Measurements from ENCODE around the gene ACY1.
"Not testable (repeated sequence)": the region's sequence is repeated elsewhere in the genome, so short reads cannot be mapped to it uniquely, and the experiment has no call there.

The ACY1 gene

DNA sequence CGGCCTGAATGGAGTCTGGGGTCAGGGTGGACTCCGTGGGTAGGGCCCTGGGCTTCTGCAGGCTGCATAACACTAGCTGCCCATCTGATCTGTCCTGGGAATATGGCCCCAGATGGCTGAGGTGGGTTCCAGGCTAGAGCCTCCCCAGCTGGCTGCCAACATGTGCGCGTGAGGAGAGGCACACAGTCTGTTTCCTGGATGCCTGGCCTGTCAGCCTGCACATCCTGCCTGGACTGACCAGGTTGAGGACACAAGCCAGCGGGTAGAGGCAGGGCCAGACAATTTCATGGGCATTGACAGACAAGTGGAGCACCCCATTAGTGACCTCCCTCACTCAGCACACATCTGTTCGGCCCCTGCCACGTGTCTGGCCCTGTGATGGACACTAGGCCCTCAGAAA, 42.1 kb downstream of the ACY1 start:
- DNase-seq (ENCODE audit: low read depth): no peak

DNA sequence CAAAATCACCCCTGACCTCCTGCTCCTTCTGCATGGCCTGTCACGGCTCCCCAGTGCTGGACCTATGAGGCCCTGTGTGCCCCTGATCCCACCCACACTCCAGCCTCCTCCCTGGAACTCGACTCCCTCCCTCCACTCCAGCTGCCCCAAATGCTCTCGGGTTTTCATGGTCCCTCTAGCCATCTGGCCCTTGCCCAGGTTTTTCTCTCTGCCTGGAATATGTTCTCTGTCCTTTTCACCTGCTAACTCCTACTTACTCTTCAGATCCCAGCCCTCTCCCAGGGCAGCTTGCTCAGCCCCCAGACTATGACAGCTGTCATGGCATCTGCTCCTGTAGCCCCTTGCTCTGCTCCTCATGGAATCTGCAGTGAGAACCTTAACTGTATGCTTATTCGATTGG, 42.7 kb downstream of the ACY1 start:
- no peak for DNase-seq (ENCODE audit: low read depth)

DNA sequence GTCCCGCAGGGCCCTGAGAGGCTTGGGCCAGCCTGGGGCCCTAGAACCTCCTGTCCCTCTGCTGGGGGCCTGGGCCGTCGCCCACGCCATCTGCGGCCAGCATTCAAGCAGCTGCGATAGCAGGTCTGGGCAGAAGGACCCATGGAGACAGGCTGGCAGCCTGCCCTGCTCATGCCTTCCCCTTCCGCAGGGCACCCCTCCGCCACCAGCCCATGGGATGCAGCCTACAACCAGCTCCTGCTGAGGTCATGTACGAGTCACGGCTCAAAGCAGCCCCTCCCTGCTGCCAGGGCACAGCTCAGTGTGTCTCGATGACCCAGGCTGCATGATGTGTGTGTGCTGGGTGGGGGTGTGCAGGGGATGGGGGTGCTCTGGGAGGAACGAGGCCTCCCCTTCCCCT, 45.2 kb downstream of the ACY1 start:
- no peak for DNase-seq (ENCODE audit: low read depth)

DNA sequence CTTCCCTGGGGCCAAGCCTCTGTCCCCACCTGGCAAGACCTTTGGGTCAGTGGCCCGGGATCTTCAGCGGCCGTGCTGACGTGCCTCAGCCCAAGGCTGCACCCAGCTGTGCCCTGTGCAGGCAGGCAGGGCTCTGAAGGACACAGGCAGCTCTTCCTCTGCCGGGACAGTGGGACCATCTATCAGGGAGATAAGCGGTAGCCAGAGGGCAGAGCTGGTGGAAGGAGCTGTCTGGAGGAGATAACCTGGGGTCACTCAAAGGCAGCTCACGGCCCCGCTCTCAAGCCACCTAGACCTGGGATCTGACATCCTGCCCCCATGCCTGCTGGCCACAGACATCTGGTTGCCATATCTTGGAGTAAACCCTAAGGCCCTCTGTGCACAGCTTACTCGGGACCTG, 45.7 kb downstream of the ACY1 start:
- no peak for DNase-seq (ENCODE audit: low read depth)

DNA sequence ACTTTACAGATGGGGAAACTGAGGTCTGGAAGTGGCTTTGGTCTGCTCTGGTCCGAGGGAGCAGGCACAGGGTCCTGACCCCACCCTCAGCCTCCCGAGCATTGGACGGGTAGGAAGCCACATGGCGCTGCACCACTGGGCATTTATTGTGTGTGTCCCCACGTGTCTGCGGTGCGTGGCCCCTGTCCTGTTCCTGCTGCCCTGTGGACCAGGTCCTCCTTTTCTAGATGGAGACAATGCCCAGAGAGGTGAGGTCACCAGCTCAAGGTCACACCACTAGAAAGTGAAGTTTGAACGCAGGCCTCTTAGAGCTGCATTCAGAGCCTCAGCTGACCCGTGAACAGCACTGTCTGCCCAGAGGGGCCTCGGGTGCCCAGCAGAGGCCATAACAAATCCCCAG, 46.2 kb downstream of the ACY1 start:
- no peak for DNase-seq (ENCODE audit: low read depth)

DNA sequence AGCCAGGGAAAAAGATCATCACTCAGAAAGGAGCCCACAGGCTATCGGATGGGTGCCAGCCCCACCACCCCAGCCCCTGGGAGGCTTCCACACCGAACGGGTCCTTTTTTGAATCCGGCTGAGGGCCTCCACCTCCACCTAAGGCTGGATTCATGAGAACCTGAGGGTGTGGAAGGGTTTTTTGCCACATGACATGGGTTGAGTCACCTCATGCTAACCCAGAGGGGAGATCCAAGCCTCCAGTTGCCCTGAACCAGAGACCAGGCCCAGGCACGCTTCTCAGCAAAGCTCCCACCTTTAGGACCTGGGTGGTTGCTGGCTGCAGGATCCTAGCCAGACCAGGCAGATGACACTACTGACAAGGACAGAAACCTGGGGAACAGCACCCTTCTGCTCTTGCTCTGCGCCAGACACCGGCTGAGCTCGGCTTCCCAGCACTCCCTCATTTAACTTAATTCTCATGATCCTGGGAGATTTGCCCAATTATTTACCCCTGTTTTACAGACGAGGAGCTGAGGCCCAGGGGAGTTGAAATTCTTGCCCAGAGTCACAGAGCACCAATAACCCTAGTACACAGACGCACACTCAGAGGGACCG, 47.5 kb downstream of the ACY1 start:
- no peak for DNase-seq (ENCODE audit: low read depth)

DNA sequence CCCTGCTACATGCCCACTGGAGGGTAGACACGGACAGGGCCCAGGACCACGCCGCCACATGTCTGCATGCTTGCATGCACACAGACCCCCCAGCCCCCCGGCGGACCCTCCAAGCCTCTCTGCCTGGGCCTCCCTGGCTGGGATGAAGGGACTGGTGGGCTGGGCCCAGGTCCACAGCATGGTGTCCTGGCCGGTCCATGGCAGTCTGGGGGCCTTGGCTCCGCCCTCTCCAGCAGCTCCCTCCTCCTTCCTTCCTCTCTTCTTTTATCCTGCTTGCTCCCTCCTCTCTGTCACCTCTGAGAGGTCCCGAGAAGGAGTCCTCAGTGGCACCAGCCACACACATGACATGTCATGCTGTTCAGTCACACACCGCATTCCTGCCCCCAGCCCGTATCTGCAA, 48.6 kb downstream of the ACY1 start:
- DNase-seq (ENCODE audit: low read depth): no peak

DNA sequence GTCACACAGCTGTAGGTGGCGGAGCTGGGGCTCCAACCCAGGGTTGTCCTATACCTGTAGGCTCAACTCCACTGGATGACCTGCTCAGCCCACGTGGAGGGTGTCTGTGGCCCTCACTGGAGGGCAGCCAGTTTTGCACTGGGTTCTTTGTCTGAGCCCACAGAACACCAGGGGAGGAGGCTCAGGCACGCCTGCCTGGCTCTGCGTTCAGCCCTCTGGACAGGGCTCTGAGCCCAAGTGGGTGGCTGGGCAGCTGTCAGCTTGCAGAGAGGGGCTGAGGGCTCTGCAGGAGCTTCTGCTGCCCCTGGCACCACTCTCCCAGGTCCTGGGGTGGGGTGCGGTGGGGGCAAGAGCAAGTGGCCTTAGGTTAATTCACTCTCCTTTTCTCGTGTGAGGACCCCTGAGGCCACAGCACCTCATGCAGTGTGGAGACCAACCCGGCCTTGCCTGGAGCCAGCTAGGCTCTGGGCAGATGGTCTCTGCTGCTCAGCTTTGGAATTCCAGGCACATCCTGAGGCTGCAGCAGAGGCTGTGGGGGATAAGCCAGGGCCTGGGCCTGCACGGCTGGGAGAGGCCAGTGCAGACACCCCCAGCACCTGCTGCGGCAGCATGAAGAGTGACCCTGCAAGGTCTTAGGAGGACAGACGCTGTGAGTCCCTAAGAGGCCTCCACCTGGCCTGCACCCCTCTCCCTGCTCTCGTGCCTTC, 49.5 kb downstream of the ACY1 start:
- DNase-seq (ENCODE audit: low read depth): no peak

DNA sequence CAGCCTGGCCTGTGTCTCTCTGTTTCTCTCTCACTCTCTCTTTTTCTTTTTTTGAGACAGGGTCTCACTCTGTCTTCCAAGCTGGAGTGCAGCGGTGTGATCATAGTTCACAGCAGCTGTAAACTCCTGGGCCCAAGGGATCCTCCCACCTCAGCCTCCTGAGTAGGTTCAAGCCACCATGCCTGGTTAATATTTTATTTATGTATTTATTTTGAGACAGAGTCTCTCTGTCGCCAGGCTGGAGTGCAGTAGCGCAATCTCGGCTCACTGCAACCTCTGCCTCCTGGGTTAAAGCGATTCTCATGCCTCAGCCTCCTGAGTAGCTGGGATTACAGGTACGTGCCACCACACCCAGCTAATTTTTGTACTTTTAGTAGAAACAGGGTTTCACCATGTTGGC, 50.4 kb downstream of the ACY1 start:
- DNase-seq (ENCODE audit: low read depth): not testable (repeated sequence)

DNA sequence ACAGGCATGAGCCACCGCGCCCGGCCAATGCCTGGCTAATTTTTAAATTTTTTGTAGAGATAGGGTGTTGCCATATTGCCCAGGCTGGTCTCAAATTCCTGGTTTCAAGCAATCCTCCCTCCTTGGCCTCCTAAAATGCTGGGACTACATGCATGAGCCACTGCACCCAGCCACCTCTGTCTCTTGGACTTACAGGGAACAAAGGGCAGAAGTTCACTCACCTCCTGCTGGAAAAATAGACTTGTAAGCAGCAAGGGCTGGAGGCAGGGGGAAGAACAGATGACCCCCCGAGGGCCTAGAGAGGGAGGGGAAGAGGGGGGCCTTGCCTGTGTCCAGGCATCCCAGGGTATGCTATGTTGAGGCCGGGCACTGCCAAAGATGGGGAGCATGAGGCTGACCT, 50.9 kb downstream of the ACY1 start:
- no peak for DNase-seq (ENCODE audit: low read depth)

DNA sequence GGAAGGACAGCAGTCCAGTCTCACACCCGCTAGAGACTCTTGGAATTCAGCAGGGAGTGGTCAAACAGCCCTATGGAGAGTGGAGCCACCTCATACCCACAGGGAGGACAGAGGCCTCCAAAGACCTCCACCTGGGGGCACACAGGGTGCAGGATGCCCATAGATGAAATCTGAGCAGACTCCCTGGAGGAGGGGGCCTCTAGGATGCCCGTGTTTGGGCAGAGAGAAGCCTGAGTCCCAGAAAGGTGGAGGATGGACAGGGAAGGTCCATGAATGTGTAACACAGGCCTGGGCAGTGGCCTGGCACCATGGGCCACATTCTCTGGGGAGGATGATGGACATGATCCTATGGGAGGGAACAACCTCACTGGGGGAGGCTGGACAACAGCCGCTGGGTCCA, 51.3 kb downstream of the ACY1 start:
- DNase-seq (ENCODE audit: low read depth): no peak

DNA sequence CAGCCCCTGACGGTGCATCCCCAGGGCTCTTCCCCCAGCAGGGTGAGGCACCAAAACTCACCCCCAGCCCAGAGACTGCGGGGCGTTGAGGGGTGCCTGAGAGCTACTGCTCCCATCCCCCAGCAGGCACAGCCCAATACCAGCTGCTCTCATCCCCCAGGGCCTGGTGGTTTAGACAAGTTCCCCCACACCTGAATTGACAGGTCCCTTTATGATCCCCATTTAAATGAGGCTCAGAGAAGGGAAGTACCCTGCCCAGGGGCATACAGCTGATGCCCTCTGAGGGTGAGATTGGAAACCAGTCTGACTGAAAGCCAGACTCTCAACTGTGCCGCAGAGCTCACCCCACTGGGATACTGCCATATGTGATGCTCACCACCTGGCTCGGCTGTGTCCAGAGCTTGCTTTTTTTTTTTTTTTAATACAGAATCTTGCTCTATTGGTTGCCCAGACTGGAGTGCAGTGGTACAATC, 52.9 kb downstream of the ACY1 start:
- DNase-seq (ENCODE audit: low read depth): no peak

DNA sequence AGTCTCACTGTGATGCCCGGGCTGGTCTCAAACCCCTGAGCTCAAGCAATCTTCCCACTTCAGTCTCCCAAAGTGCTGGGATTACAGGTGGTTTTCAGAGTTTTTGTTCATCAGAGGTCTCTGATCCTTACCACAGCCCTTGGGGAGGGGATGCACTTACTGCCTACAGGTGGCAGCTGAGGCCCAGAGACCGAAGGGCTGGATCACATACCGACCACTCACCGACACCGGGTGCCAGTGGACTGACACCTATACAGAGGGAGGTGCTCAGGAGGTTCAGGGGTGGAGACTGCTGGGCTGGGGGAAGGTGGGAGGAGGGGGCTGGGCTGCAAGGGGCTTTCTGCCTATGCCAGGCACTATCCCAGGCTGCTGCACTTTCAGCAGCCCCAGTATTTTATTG, 53.5 kb downstream of the ACY1 start:
- no peak for DNase-seq (ENCODE audit: low read depth)

DNA sequence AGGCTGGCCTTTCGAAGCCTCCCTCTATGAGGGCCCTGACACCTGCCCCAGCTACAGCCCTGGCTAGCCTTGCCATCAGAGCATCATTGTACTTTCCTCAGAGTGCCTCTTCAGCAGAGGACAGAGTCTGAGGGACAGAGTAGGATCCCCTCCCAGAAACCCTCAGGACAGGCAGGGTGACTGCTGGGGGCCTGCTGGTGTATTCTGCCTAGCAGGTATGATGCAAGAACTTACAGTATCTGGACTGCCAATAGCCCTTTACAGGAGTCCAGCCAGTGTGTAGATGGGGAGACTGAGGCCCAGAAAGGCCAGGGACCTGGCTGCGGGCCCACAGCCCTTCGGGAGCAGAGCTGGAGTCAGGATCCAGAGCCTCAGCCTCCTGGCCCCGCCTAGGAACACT, 54.0 kb downstream of the ACY1 start:
- DNase-seq (ENCODE audit: low read depth): no peak

DNA sequence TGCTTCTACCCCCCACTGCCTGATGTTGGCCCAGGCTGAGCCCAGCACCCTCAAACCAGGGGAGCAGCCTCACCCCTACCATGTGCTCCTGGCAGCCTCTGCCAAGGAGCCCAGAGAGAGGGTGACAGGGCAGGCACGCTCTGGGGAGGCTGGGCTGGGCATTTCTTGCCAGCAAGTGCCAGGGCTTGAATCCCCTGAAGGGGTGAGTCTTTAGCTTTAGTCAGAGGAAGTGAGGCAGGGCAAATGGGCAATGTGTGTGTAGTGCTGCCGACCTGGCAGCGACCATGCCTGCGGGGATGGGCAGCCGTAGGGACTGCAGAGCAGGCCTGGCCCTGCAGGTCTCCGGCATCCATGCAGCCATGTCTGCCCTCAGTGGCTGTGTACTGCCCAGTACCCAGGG, 54.9 kb downstream of the ACY1 start:
- DNase-seq (ENCODE audit: low read depth): no peak

Data from GM04503 (cell line).